HL-60 (cell line): ENCODE measurements around the gene BRF1.

Experiments used
- DNase-seq, 2 experiments: peaks; one replicate each; pipeline ENCODE4 v3.0.0-alpha.2; 2010 to 2020; ENCODE audit warnings: low read depth in 1 of 2, low spot score in 1 of 2
- H3K27ac ChIP-seq: fragments of 250-450 bp; sonication (Bioruptor Pico); replicated peaks from 2 replicates; pipeline ENCODE4 v1.5.1; 2020; ENCODE audit warnings: mild to moderate bottlenecking, moderate library complexity
- H3K27me3 ChIP-seq: fragments of 250-450 bp; sonication (Bioruptor Pico); 2 replicates; pipeline ENCODE4 v1.5.1; 2021; ENCODE audit warnings: mild to moderate bottlenecking, moderate library complexity; ENCODE audit not compliant: insufficient read depth, poor library complexity, severe bottlenecking
- H3K4me3 ChIP-seq: replicated peaks from 2 replicates; pipeline ENCODE4 v1.5.1; 2011; ENCODE audit warnings: mild to moderate bottlenecking, control low read depth, low read length; ENCODE audit not compliant: insufficient read depth
- GABPA ChIP-seq: IDR thresholded peaks from 2 replicates; pipeline ENCODE4 v1.6.1; 2012; ENCODE audit warnings: low read depth
- POLR2AphosphoS5 ChIP-seq: IDR thresholded peaks from 2 replicates; pipeline ENCODE4 v1.6.1; 2012; ENCODE audit warnings: low read depth
- SPI1 ChIP-seq: IDR thresholded peaks from 2 replicates; pipeline ENCODE4 v1.6.1; 2012; ENCODE audit warnings: low read depth, mild to moderate bottlenecking, borderline replicate concordance
- TF ChIP-seq, protein P1 (sequence below): IDR thresholded peaks from 2 replicates; pipeline ENCODE4 v1.6.1; 2012; ENCODE audit warnings: low read depth; ENCODE audit not compliant: insufficient replicate concordance
- TF ChIP-seq, protein P2 (sequence below): IDR thresholded peaks from one replicate; pipeline ENCODE4 v1.5.1; 2011; ENCODE audit warnings: low read length, control low read depth, inconsistent platforms; ENCODE audit not compliant: insufficient read depth

Gene BRF1

DNA sequence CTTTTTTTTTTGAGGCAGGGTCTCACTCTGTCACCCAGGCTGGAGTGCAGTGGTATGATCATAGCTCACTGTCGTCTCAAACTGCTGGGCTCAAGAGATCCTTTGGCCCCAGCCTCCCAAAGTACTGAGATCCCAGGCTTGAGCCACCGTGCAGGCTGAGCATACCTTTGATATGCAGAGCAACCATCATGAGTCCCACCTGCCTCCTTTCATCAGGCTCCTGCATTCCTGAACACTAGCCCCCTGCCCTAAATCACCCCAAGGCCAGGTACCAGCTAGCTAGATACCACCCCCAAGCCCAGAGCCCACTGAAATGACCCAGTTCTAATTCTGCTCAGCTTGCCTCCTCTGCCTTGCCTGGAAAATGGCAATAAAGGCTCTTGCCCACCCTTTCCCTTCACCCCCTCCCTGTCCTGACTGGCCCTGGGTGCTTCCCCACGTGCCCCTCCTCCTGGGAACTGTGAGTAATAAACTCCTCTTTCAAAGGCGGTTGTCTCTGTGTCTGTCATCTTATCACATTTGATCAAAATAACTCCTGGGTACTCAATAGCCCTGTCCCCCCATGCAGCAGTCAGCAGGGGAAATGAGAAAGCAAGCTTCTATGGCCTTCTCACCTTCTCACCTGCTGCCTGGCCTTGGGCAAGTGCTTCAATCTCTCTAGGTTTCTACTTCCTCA, 6.4 kb upstream of the BRF1 start:
- Histone ChIP-seq H3K4me3 (no peak overlapping the region), H3K27ac (no peak overlapping the region), H3K27me3 (no peaks in the 10 kb centered on the region)
- TF ChIP-seq GABPA (no peak), SPI1 (no peak), POLR2AphosphoS5 (no peak)
- TF ChIP-seq, protein P1, sequence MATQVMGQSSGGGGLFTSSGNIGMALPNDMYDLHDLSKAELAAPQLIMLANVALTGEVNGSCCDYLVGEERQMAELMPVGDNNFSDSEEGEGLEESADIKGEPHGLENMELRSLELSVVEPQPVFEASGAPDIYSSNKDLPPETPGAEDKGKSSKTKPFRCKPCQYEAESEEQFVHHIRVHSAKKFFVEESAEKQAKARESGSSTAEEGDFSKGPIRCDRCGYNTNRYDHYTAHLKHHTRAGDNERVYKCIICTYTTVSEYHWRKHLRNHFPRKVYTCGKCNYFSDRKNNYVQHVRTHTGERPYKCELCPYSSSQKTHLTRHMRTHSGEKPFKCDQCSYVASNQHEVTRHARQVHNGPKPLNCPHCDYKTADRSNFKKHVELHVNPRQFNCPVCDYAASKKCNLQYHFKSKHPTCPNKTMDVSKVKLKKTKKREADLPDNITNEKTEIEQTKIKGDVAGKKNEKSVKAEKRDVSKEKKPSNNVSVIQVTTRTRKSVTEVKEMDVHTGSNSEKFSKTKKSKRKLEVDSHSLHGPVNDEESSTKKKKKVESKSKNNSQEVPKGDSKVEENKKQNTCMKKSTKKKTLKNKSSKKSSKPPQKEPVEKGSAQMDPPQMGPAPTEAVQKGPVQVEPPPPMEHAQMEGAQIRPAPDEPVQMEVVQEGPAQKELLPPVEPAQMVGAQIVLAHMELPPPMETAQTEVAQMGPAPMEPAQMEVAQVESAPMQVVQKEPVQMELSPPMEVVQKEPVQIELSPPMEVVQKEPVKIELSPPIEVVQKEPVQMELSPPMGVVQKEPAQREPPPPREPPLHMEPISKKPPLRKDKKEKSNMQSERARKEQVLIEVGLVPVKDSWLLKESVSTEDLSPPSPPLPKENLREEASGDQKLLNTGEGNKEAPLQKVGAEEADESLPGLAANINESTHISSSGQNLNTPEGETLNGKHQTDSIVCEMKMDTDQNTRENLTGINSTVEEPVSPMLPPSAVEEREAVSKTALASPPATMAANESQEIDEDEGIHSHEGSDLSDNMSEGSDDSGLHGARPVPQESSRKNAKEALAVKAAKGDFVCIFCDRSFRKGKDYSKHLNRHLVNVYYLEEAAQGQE = no peak
- TF ChIP-seq, protein P2, sequence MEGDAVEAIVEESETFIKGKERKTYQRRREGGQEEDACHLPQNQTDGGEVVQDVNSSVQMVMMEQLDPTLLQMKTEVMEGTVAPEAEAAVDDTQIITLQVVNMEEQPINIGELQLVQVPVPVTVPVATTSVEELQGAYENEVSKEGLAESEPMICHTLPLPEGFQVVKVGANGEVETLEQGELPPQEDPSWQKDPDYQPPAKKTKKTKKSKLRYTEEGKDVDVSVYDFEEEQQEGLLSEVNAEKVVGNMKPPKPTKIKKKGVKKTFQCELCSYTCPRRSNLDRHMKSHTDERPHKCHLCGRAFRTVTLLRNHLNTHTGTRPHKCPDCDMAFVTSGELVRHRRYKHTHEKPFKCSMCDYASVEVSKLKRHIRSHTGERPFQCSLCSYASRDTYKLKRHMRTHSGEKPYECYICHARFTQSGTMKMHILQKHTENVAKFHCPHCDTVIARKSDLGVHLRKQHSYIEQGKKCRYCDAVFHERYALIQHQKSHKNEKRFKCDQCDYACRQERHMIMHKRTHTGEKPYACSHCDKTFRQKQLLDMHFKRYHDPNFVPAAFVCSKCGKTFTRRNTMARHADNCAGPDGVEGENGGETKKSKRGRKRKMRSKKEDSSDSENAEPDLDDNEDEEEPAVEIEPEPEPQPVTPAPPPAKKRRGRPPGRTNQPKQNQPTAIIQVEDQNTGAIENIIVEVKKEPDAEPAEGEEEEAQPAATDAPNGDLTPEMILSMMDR = no peak
- DNase-seq = no peak

DNA sequence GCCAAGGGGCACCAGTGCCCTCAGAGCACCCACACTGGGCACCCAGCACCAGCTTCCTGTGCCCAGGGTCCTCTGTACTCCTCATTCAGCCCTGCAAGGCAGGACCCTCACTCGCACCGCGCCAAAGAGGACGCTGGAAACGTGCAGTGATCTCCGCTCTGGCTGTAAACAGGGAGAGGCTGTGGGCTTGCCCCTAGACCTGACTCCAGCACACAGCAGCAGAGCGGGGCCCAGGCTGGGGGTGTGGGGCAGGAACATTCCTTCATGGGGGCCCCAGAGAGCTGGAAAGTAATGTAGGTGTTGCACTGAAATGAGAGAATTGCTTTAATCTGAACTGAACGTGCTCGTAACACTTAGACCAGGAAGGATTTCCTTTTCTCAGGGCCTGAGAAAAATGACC, 5.0 kb upstream of the BRF1 start:
- H3K4me3 ChIP-seq = no peak overlapping the region
- no peak for DNase-seq
- H3K27me3 ChIP-seq = no peaks in the 10 kb centered on the region
- TF ChIP-seq GABPA = no peak
- no peak for TF ChIP-seq POLR2AphosphoS5
- TF ChIP-seq, protein P2 = no peak
- H3K27ac ChIP-seq = no peak overlapping the region; the same call in 1 of the 2 replicates

DNA sequence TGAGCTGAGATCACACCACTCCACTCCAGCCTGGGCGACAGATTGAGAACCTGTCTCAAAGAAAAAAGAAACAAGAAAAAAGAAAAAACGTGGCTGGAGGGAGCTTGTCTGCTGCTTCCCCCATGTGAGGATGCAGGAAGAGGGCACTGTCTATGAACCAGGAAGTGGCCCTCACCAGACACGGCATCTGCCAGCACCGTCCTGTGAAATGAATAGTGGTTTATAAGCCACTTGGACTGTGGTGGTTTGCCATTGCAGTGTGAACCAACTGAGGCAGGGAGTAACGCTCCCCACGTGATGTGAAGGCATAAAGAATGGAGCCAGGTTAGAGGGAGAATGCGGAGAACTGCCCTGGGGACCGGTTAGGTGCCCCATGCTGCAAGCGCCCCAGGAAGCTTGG, 4.5 kb upstream of the BRF1 start:
- DNase-seq = peak in 1 of 2 experiments; percentile 43
- H3K4me3 ChIP-seq = no peak overlapping the region
- no peaks in the 10 kb centered on the region for H3K27me3 ChIP-seq
- H3K27ac ChIP-seq = no peak overlapping the region; the same call in 1 of the 2 replicates
- TF ChIP-seq, protein P1 = no peak
- TF ChIP-seq POLR2AphosphoS5 (no peak), SPI1 (no peak; the same call in 1 of the 2 replicates), GABPA (no peak)
- TF ChIP-seq, protein P2 = no peak

DNA sequence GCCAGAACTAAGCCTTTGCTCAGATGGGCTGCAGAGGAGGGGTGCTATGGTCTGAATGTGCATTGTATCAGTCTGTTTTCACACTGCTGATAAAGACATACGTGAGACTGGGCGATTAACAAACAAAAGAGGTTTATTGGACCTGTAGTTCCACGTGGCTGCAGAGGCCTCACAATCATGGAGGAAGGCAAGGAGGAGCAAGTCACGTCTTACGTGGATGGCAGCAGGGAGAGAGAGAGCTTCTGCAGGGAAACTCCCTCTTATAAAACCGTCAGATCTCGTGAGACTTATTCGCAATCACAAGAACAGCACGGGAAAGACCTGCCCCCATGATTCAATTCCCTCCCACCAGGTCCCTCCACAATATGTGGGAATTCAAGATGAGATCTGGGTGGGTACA, 3.8 kb upstream of the BRF1 start:
- TF ChIP-seq SPI1 = no peak
- TF ChIP-seq, protein P1 = no peak
- no peak for TF ChIP-seq GABPA
- TF ChIP-seq, protein P2 = no peak
- no peak for TF ChIP-seq POLR2AphosphoS5
- no peak overlapping the region for H3K4me3 ChIP-seq
- H3K27me3 ChIP-seq = no peaks in the 10 kb centered on the region
- no peak for DNase-seq
- no peak overlapping the region for H3K27ac ChIP-seq
